Kidney (tissue), 14 donors: Measurements from ENCODE around the gene PDGFRB. TPM values are rescaled to one million over a fixed set of nuclear protein-coding genes. Genes with fewer than 3 reads are reported as not detected.
A peak's percentile ranks its signal among the peaks of the same experiment; 100 is the strongest.

ENCODE experiments used
- DNase-seq, 5 donors: peaks; one replicate each; pipeline ENCODE4 v3.0.0-alpha.2; 2013 to 2020
- FAIRE-seq: peaks from 2 replicates; lab custom pipeline; 2012; peaks lifted over from hg19 to GRCh38; lab: Jason Lieb, UNC
- H3K27ac ChIP-seq, 2 donors: one replicate each; pipeline ENCODE4 v1.7.0; 2013; ENCODE audit warnings: low read depth in 2 of 2, low read length in 2 of 2, inconsistent platforms in 1 of 2
- H3K27me3 ChIP-seq: one replicate; pipeline ENCODE4 v1.7.1; 2013; ENCODE audit warnings: low read length, inconsistent platforms; ENCODE audit not compliant: control insufficient read depth, insufficient read depth
- H3K36me3 ChIP-seq, 3 donors: one replicate each; pipeline versions ENCODE4 v1.7.0 to v1.7.1; 2013; ENCODE audit warnings: low read length in 3 of 3, control low read depth in 1 of 3, inconsistent platforms in 1 of 3; ENCODE audit not compliant: insufficient read depth in 3 of 3, control insufficient read depth in 2 of 3
- H3K4me1 ChIP-seq, 3 donors: one replicate each; pipeline versions ENCODE4 v1.7.0 to v1.7.1; 2013; ENCODE audit warnings: low read length in 3 of 3, inconsistent platforms in 1 of 3, low read depth in 1 of 3; ENCODE audit not compliant: control insufficient read depth in 2 of 3, insufficient read depth in 2 of 3
- H3K4me3 ChIP-seq, 3 donors: one replicate each; pipeline versions ENCODE4 v1.7.0 to v1.8.1; 2013; ENCODE audit warnings: low read length in 3 of 3, control low read depth in 1 of 3, inconsistent platforms in 1 of 3
- H3K9ac ChIP-seq, 3 donors: one replicate each; pipeline versions ENCODE4 v1.7.0 to v1.7.1; 2013; ENCODE audit warnings: low read length in 3 of 3, control low read depth in 1 of 3, inconsistent platforms in 1 of 3
- H3K9me3 ChIP-seq, 3 donors: one replicate each; pipeline versions ENCODE4 v1.7.0 to v1.7.1; 2013; ENCODE audit warnings: low read length in 3 of 3, control low read depth in 1 of 3, inconsistent platforms in 1 of 3; ENCODE audit not compliant: control insufficient read depth in 2 of 3, insufficient read depth in 1 of 3
- intact Hi-C: fragments of 100-400 bp; cut with DNase I; formaldehyde crosslinking; loops from one replicate; pipeline ENCODE4 v1.11.1; 2022
- polyA plus RNA-seq: library from polyadenylated mRNA; stranded (reverse); fragments of 350-450 nt; fragmentation: Illumina TruSeq; extraction: RNeasy Lipid Tissue Mini Kit (QIAGEN cat#74804); gene quantifications from one replicate; pipeline ENCODE4 v1.2.3, GENCODE V29; 2014; ENCODE audit warnings: low read depth, low replicate concordance; ENCODE audit not compliant: insufficient read depth
- total RNA-seq: library from RNA; stranded (reverse); fragmentation: NEBNext Ultra II Directional; extraction: Animal tissue kit (Norgen Biotek cat#: 25700); gene quantifications from one replicate; pipeline ENCODE4 v1.2.1, GENCODE V29; 2021
- TF ChIP-seq, protein P1 (sequence below): IDR thresholded peaks from 3 replicates; pipeline ENCODE4 v1.5.1; 2012; ENCODE audit warnings: mild to moderate bottlenecking, moderate library complexity, borderline replicate concordance; ENCODE audit not compliant: insufficient read depth; ENCODE audit errors: extremely low read depth
- donor health status: control.
- donor health status: control.
- donor health status: control.
- donor health status: control.
- donor health status: control.
- donor health status: DM: yes; HTN: yes; CAD: no.
- donor health status: Normal renal cell carcinoma (clear cell type).

Gene PDGFRB
- total and polyA plus RNA-seq, 2 donors from 2014 or later, result 50.4 to 104 TPM

DNA sequence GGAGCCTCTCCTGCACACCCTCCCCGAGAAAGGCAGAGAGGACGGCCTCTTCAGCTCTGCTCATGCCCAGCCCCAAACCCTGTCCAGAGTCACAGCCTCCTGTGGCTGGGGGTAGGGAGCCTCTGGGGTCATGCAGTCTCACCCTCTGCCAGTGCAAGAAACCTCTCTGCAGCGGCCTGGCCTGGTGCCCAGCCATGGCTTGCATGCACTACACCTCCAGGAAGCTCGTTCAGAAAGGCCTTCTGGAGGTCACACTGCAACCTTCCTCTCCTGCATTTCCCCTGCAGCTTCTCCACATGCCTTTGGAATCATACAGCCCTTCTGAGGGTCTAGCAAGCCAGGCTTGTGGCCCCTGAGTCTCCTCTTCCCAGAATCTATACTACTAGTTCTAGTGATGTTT, 87.2 kb downstream of the PDGFRB start:
- Histone ChIP-seq H3K27ac (no peak overlapping the region), H3K9ac (no peak overlapping the region), H3K36me3 (no peaks in the 10 kb centered on the region), H3K4me3 (no peak overlapping the region), H3K9me3 (no peaks in the 10 kb centered on the region), H3K4me1 (peaks cover 0 to 2% (median 0%) of the 10 kb centered on the region in 3 donors), H3K27me3 (no peaks in the 10 kb centered on the region)
- TF ChIP-seq, protein P1, sequence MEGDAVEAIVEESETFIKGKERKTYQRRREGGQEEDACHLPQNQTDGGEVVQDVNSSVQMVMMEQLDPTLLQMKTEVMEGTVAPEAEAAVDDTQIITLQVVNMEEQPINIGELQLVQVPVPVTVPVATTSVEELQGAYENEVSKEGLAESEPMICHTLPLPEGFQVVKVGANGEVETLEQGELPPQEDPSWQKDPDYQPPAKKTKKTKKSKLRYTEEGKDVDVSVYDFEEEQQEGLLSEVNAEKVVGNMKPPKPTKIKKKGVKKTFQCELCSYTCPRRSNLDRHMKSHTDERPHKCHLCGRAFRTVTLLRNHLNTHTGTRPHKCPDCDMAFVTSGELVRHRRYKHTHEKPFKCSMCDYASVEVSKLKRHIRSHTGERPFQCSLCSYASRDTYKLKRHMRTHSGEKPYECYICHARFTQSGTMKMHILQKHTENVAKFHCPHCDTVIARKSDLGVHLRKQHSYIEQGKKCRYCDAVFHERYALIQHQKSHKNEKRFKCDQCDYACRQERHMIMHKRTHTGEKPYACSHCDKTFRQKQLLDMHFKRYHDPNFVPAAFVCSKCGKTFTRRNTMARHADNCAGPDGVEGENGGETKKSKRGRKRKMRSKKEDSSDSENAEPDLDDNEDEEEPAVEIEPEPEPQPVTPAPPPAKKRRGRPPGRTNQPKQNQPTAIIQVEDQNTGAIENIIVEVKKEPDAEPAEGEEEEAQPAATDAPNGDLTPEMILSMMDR, result no peak
- peak in 1 of 5 donors; percentile 17 for DNase-seq
- intact Hi-C loops, result no loop called here
- FAIRE-seq, result no peak

DNA sequence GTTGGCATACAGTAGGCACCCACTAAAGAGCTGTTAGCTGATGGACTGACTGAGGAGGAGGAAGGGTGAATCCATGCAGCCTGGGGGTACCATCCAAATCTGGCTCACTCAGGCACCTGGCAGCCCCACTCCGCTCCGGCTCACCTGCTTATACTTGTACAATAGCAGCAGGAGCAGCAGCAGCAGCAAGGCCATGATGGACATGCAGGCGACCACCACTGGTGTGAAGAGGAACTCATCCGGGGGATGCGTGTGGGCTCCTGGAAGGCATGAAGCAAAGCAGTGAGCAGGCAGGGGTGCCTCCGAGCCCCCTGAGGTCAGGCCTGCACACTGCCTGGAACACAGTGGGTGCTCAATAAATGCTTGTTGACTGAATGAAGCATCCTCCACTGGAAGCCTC, 87.6 kb downstream of the PDGFRB start:
- Histone ChIP-seq H3K4me3 (no peak overlapping the region), H3K9me3 (no peaks in the 10 kb centered on the region), H3K36me3 (no peaks in the 10 kb centered on the region), H3K9ac (no peak overlapping the region), H3K27ac (no peak overlapping the region), H3K27me3 (no peaks in the 10 kb centered on the region), H3K4me1 (peaks cover 0 to 2% (median 0%) of the 10 kb centered on the region in 3 donors)
- intact Hi-C loops, result no loop called here
- FAIRE-seq (no peak), DNase-seq (no peak)
- TF ChIP-seq, protein P1, result no peak

DNA sequence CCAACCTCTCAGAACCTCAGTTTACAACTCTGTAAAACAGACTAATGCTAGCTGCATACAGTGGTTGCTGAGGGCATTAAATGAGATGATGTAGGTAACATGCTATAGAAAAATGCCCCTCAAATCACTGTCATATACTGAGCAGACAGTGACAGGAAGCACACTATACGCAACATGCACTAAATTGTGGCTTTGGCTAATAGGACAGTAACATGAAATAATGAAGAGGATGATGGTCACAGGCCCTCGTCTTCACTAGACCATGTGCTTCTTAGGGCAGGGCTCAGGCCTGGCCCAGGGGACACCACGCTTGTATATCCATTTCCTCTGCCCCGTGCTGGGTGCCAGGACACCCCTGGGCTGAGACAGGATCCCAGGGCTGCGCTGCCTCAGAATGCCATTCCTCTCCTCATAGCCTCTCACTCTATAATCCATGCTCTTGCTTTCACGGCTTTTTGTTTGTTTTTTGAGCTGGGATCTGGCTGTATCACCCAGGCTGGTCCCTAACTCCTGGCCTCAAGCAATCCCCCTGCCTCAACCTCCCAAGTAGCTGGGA, 88.2 kb downstream of the PDGFRB start:
- Histone ChIP-seq H3K4me3 (no peak overlapping the region), H3K27ac (no peak overlapping the region), H3K36me3 (no peaks in the 10 kb centered on the region), H3K9me3 (no peaks in the 10 kb centered on the region), H3K27me3 (no peaks in the 10 kb centered on the region), H3K4me1 (peaks cover 0 to 2% (median 0%) of the 10 kb centered on the region in 3 donors), H3K9ac (no peak overlapping the region)
- intact Hi-C loops, result no loop called here
- no peak for FAIRE-seq
- no peak for DNase-seq
- TF ChIP-seq, protein P1, result no peak
